HG03439 (cell line): Measurements from ENCODE around the gene SPOP.
"Not testable (repeated sequence)": the region's sequence is repeated elsewhere in the genome, so short reads cannot be mapped to it uniquely, and the experiment has no call there.

Experiments
- ATAC-seq: cut with Tn5 transposase; IDR thresholded peaks from one replicate; pipeline ENCODE4 v1.9.1; 2021; ENCODE audit warnings: mild to moderate bottlenecking, moderate library complexity; ENCODE audit not compliant: unreplicated experiment

The SPOP gene

GRCh38 chr17:49554694-49555494, 123.0 kb downstream of the SPOP start:
- no peak for ATAC-seq

GRCh38 chr17:49553676-49554335, 124.1 kb downstream of the SPOP start:
- ATAC-seq: no peak

- no peak for ATAC-seq
Observed at GRCh38 chr17:49552070-49552751, 125.7 kb downstream of the SPOP start.

GRCh38 chr17:49551221-49552069, 126.5 kb downstream of the SPOP start:
- ATAC-seq: no peak

GRCh38 chr17:49550764-49551163, 127.1 kb downstream of the SPOP start:
- ATAC-seq: not testable (repeated sequence)

GRCh38 chr17:49549691-49550678, 127.9 kb downstream of the SPOP start:
- no peak for ATAC-seq

- no peak for ATAC-seq
Observed at GRCh38 chr17:49549311-49549605, 128.6 kb downstream of the SPOP start.
